Activated CD8-positive, alpha-beta memory T cell treated with anti-CD3 and anti-CD28 coated beads, Interleukin-2, amount 50 U/mL, for 48 hours (primary cell): ENCODE measurements around the gene SMURF1.

ENCODE experiments used
- DNase-seq: peaks from one replicate; pipeline ENCODE4 v3.0.0-alpha.2; 2020

SMURF1 gene

GRCh38 chr7:99141334-99141733 lies 2.6 kb downstream of the SMURF1 start:
- no peak for DNase-seq

GRCh38 chr7:99140813-99141212 lies 3.1 kb downstream of the SMURF1 start:
- DNase-seq: no peak

- no peak for DNase-seq
Observed at GRCh38 chr7:99139036-99139435, 4.9 kb downstream of the SMURF1 start.

- DNase-seq: no peak
Observed at GRCh38 chr7:99137411-99138180, 6.3 kb downstream of the SMURF1 start.

GRCh38 chr7:99135938-99136337 lies 8.0 kb downstream of the SMURF1 start:
- no peak for DNase-seq

- DNase-seq: no peak
Observed at GRCh38 chr7:99133766-99134564, 9.9 kb downstream of the SMURF1 start.

- no peak for DNase-seq
Observed at GRCh38 chr7:99132595-99133321, 11.2 kb downstream of the SMURF1 start.

GRCh38 chr7:99131290-99131689 lies 12.6 kb downstream of the SMURF1 start:
- DNase-seq: no peak

- DNase-seq: no peak
Observed at GRCh38 chr7:99129536-99129935, 14.4 kb downstream of the SMURF1 start.

GRCh38 chr7:99129001-99129400 lies 14.9 kb downstream of the SMURF1 start:
- no peak for DNase-seq

GRCh38 chr7:99128076-99128950 lies 15.6 kb downstream of the SMURF1 start:
- DNase-seq: no peak

- no peak for DNase-seq
Observed at GRCh38 chr7:99127636-99128035, 16.3 kb downstream of the SMURF1 start.

GRCh38 chr7:99126921-99127553 lies 16.9 kb downstream of the SMURF1 start:
- no peak for DNase-seq

- no peak for DNase-seq
Observed at GRCh38 chr7:99125505-99125865, 18.4 kb downstream of the SMURF1 start.

GRCh38 chr7:99124751-99125504 lies 19.0 kb downstream of the SMURF1 start:
- no peak for DNase-seq

GRCh38 chr7:99124236-99124635 lies 19.7 kb downstream of the SMURF1 start:
- no peak for DNase-seq

GRCh38 chr7:99123571-99124033 lies 20.3 kb downstream of the SMURF1 start:
- DNase-seq: no peak

- DNase-seq: no peak
Observed at GRCh38 chr7:99122762-99123161, 21.1 kb downstream of the SMURF1 start.

- DNase-seq: no peak
Observed at GRCh38 chr7:99121496-99122021, 22.3 kb downstream of the SMURF1 start.

- no peak for DNase-seq
Observed at GRCh38 chr7:99120916-99121315, 23.0 kb downstream of the SMURF1 start.

- no peak for DNase-seq
Observed at GRCh38 chr7:99120501-99120900, 23.4 kb downstream of the SMURF1 start.
